AG09319 (cell line): ENCODE data around the gene WRAP53.
A peak's percentile ranks its signal among the peaks of the same experiment; 100 is the strongest.

Experiments used
- DNase-seq: peaks from one replicate; pipeline ENCODE4 v3.0.0-alpha.2; 2010; ENCODE audit warnings: low read depth; ENCODE audit errors: extremely low read depth
- CTCF ChIP-seq: IDR thresholded peaks from 2 replicates; pipeline ENCODE4 v1.5.1; 2011; ENCODE audit warnings: low read depth, mild to moderate bottlenecking, inconsistent platforms, low read length, moderate library complexity

Gene WRAP53

GRCh38 chr17:7712111-7712771, 24.0 kb downstream of the WRAP53 start:
- DNase-seq = no peak
- TF ChIP-seq CTCF = no peak

- no peak for DNase-seq
Measured at GRCh38 chr17:7713782-7714181, 25.5 kb downstream of the WRAP53 start.

GRCh38 chr17:7714721-7715594, 26.7 kb downstream of the WRAP53 start:
- no peak for DNase-seq
- TF ChIP-seq CTCF = no peak

More at GRCh38 chr17:7713782-7714181, 25.5 kb downstream of the WRAP53 start:
- TF ChIP-seq CTCF = no peak

DNA sequence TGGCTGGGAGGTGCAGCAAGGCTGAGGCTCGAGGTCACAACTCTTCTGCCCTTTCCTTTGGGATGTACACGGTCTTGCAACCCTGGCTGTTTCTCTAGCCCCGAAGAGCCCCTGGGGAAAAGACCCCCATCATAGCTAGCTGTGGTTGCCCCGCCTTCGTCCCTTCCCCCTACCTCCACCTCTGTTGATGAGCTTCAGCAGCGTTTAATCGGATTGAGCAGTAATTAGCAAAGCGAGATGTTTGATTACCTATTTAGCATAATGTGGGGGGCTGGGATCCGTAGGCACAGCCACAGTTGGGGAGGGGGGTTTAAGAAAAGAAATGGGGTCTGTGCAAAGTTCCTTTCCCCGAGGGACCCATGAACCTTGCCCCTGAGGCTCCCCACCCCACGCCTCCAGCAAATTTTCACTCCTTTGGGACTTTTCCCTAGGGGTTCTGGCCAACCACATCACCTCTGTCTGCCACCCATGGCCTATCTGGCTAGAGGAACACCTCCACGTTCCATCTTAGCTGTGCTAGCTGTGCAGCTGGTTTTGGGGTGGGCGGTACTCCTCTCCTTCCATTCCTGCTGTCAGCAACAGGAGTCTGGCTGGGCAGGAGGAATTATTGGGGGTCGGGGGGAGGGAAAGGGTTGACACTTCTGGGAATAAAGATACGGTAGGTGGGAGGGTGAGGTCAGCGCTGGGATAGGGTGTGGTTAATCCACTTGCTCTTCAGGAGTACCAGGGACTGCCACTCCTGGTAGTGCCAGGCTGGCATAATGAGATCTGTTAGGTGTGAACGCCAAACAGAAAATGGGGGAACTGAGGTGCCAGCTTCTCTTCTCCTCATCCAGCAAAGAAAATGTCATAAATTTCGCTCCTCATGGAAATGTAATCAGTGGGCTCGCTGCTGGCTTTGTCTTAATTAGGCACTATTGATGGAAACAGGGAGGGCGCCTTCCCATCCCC, 27.9 kb downstream of the WRAP53 start:
- TF ChIP-seq CTCF = no peak

DNA sequence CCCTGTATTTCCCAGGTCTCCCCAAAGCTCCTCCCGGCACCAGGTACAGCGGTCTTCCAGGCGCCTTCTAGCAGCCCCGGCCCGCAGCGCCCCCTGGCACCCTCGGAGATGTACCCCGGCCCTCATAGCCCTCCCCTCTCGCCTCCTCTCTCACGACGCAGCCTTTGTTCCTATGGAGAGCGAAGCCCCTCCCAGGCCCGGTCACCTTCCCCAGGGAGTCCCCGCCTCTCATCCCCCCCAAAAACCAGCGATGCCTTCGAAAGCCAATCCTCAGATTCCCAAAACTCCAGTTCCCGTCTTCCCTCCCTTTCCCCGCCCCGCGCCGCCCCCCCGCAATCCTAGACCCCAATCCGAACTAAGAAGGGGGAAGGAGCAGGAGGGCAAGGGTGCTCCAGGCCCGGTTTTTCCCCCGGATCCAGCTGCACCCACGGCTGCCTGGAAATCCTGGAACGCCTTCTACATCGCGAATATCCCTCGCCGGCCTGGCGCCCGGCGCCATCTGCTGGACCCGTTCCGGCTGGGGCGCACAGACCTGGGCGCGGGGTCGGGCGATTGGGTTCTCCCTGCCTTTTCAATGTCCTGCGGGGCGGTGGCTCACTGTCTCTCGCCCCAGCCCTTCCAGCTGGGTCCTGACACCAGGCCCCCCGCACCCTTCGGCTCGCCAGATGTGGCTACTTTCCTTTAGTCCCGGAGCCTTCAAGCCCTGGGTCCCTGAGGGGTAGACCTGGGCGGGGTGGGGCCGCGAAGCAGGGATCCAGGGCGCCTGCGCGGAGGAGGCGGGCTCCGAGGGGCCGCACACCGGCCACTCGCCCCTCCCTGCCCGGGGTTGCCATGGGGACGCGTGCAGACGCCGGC, 28.9 kb downstream of the WRAP53 start, which contains the start of gene DNAH2:
TSS of gene DNAH2 (plus strand) at position 844 of the 855 bp plus-strand sequence. CDS start 1,991 bp downstream, outside the sequence.
- peak; percentile 64 for TF ChIP-seq CTCF
- peak; percentile 80 for DNase-seq

More for the DNA sequence above, 27.9 kb downstream of the WRAP53 start:
- DNase-seq = no peak

- no peak for TF ChIP-seq CTCF
- DNase-seq = no peak
Measured at GRCh38 chr17:7717756-7718350, 29.6 kb downstream of the WRAP53 start.
